Spleen (tissue), 11 donors: ENCODE results near the gene CNGA3. TPM values are rescaled to one million over a fixed set of nuclear protein-coding genes. Genes with fewer than 3 reads are reported as not detected.

Experiments used
- DNase-seq: peaks from one replicate; pipeline ENCODE4 v3.0.0-alpha.2; 2020
- H3K27ac ChIP-seq, 8 donors: fragments of 200-600 bp; sonication (generic) in 7 of 8; 1 replicate in 4 of 8; 2 replicates in 4 of 8; pipeline versions ENCODE4 v1.5.0 to v1.8.0; 2016 to 2021; ENCODE audit warnings: inconsistent platforms in 4 of 8, mild to moderate bottlenecking in 4 of 8, moderate library complexity in 1 of 8
- H3K27me3 ChIP-seq, 7 donors: fragments of 200-600 bp; sonication (generic) in 6 of 7; replicated peaks in 1 of 7; 1 replicate in 4 of 7; 2 replicates in 3 of 7; pipeline versions ENCODE4 v1.5.0 to v1.8.0; 2016 to 2021; ENCODE audit warnings: inconsistent platforms in 3 of 7, mild to moderate bottlenecking in 1 of 7
- H3K36me3 ChIP-seq, 6 donors: fragments of 200-600 bp; sonication (generic) in 5 of 6; 1 replicate in 4 of 6; 2 replicates in 2 of 6; pipeline versions ENCODE4 v1.5.0 to v1.8.0; 2016 to 2021; ENCODE audit warnings: inconsistent platforms in 2 of 6
- H3K4me1 ChIP-seq, 6 donors: fragments of 200-600 bp; sonication (generic) in 5 of 6; 1 replicate in 3 of 6; 2 replicates in 3 of 6; pipeline versions ENCODE4 v1.5.0 to v1.8.0; 2016 to 2021; ENCODE audit warnings: inconsistent platforms in 3 of 6
- H3K4me3 ChIP-seq, 8 donors: fragments of 200-600 bp; sonication (generic) in 7 of 8; 1 replicate in 4 of 8; 2 replicates in 4 of 8; pipeline versions ENCODE4 v1.5.0 to v1.8.0; 2016 to 2021; ENCODE audit warnings: inconsistent platforms in 4 of 8, mild to moderate bottlenecking in 4 of 8, moderate library complexity in 2 of 8
- H3K9me3 ChIP-seq, 8 donors: fragments of 200-600 bp; sonication (generic) in 7 of 8; 1 replicate in 4 of 8; 2 replicates in 4 of 8; pipeline versions ENCODE4 v1.5.0 to v1.8.0; 2016 to 2021; ENCODE audit warnings: inconsistent platforms in 4 of 8
- CTCF ChIP-seq, 11 experiments: fragments of 200-600 bp in 7 of 11; fragments of 450-650 bp in 4 of 11; sonication (generic) in 4 of 11; IDR thresholded peaks in 8 of 11; conservative IDR thresholded peaks in 3 of 11; 1 replicate in 7 of 11; 2 replicates in 4 of 11; pipeline versions ENCODE4 v1.4.0 to v1.8.0; 2016 to 2021; ENCODE audit warnings: antibody characterized with exemption in 11 of 11, inconsistent platforms in 4 of 11, mild to moderate bottlenecking in 1 of 11
- POLR2A ChIP-seq, 3 donors: fragments of 450-650 bp; IDR thresholded peaks; one replicate each; pipeline ENCODE4 v1.5.1; 2017; ENCODE audit warnings: antibody characterized with exemption in 3 of 3, mild to moderate bottlenecking in 1 of 3
- POLR2AphosphoS5 ChIP-seq, 3 donors: sonication (generic); formaldehyde crosslinking; IDR thresholded peaks; one replicate each; pipeline ENCODE4 v1.5.1; 2017; ENCODE audit warnings: antibody characterized with exemption in 3 of 3
- WGBS, 5 donors: extraction: QIAGEN DNeasy Blood & Tissue Kit in 3 of 5; methylation state at CpG; one replicate each; pipeline versions ENCODE4 v1.1.5 to v1.1.7; 2013 to 2018; 5-methylcytosine and 5-hydroxymethylcytosine counted together
- intact Hi-C: fragments of 100-400 bp; cut with DNase I; formaldehyde crosslinking; loops from one replicate; pipeline ENCODE4 v1.15.0; 2023; ENCODE audit warnings: low total_unique reads
- polyA plus RNA-seq, 3 donors: library from polyadenylated mRNA; stranded (reverse); fragments of 200-250 nt; gene quantifications; one replicate each; pipeline ENCODE4 v1.2.1, GENCODE V29; 2013
- total RNA-seq, 7 donors: library from RNA; depleted of rRNA in 3 of 7; stranded (reverse); fragments of >200 nt in 3 of 7; fragmentation: NEBNext Ultra II Directional in 4 of 7; extraction: Animal tissue kit (Norgen Biotek cat#: 25700) in 4 of 7; gene quantifications; one replicate each; pipeline versions ENCODE4 v1.1.0 to v1.2.1, GENCODE V29; 2016 to 2021
- donor health status: healthy with polysubstance abuse.
- donor health status: DM: no; HTN: no; CAD: no; lungs with moderate emphysema.
- donor health status: DM: no; HTN: no; CAD: no.
- donor health status: Bipolar disorder and iron deficiency.
- donor health status: healthy.
- donor health status: DM: no; HTN: no; CAD: no.
- donor health status: DM: yes; HTN: yes; CAD: no.

Gene CNGA3
- total and polyA plus RNA-seq, 10 donors = not detected

- no peak for DNase-seq
- Histone ChIP-seq H3K27me3 (peaks cover 0 to 15% (median 0%) of the 10 kb centered on the region in 7 donors), H3K36me3 (no peaks in the 10 kb centered on the region), H3K27ac (no peak overlapping the region), H3K4me1 (no peaks in the 10 kb centered on the region), H3K4me3 (no peak overlapping the region), H3K9me3 (peaks cover 0 to 9% (median 3%) of the 10 kb centered on the region in 8 donors)
- WGBS, 5 donors = 80 to 90% (median 84%) methylated on average over 3 of the region's 3 CpGs
- intact Hi-C loops = no loop called here
- no peak for TF ChIP-seq CTCF (IDR thresholded peaks at IDR 0.05 in 8 of 11, conservative IDR thresholded peaks at IDR 0.05 in 3 of 11)
- TF ChIP-seq POLR2A (IDR thresholded peaks at IDR 0.05) = no peak
- TF ChIP-seq POLR2AphosphoS5 (IDR thresholded peaks at IDR 0.05) = no peak
These were observed 11.0 kb upstream of the CNGA3 start for GRCh38 chr2:98335271-98335670.

DNA sequence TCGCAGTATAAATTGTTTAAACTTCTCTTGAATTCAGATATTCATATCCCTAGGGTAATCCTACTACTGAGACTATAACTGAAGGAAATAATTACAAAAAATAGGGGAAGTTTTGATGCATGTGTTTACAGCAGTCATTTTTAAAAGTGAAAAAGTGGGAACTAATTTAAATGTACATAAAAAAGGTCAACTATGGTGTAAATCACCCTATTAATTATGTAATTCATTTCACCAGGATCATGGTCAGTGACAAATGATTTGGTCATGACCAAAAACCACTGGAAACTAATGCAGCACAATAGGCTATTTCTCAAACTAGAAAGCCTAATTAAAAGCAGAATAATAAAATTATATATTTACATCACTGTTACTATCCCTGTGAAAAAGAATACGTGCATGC is 5.0 kb upstream of the CNGA3 start:
- no peak overlapping the region for H3K4me3 ChIP-seq
- peaks cover 1 to 3% (median 2%) of the 10 kb centered on the region in 6 donors for H3K4me1 ChIP-seq
- peaks cover 0 to 45% (median 9%) of the 10 kb centered on the region in 7 donors for H3K27me3 ChIP-seq
- peaks cover 0 to 9% (median 3%) of the 10 kb centered on the region in 8 donors for H3K9me3 ChIP-seq
- TF ChIP-seq POLR2A (IDR thresholded peaks at IDR 0.05) (no peak), POLR2AphosphoS5 (IDR thresholded peaks at IDR 0.05) (no peak), CTCF (IDR thresholded peaks at IDR 0.05 in 8 of 11, conservative IDR thresholded peaks at IDR 0.05 in 3 of 11) (no peak)
- 89 to 99% (median 95%) methylated on average over 2 of the region's 2 CpGs for WGBS, 5 donors
- intact Hi-C loops = no loop called here
- no peak overlapping the region for H3K27ac ChIP-seq
- DNase-seq = no peak
- no peaks in the 10 kb centered on the region for H3K36me3 ChIP-seq

DNA sequence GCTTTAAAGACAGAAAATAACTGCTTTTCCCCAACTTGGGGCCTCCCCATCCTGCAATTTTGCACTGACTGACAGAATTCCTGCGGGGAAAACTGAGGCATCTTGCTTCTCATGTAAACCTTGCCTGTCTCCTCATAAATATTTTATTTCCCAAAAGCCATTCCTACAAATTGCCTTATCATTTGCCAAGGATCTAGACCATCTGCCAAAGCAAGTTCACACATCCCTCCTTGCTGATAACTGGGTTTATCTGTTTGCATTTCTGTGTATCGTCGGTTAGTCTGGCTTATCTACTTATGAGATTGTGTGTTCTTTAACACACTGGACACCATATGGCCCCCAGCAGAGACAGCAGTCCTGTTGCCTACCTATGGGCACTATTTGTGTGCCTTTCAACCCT is 3.0 kb upstream of the CNGA3 start:
- 68 to 83% (median 79%) methylated on average over 3 of the region's 3 CpGs for WGBS, 5 donors
- H3K27ac ChIP-seq = no peak overlapping the region
- TF ChIP-seq CTCF (IDR thresholded peaks at IDR 0.05 in 8 of 11, conservative IDR thresholded peaks at IDR 0.05 in 3 of 11) (no peak), POLR2A (IDR thresholded peaks at IDR 0.05) (no peak), POLR2AphosphoS5 (IDR thresholded peaks at IDR 0.05) (no peak)
- peaks cover 7 to 65% (median 30%) of the 10 kb centered on the region in 7 donors for H3K27me3 ChIP-seq
- peaks cover 0 to 4% (median 2%) of the 10 kb centered on the region in 8 donors for H3K9me3 ChIP-seq
- intact Hi-C loops = no loop called here
- H3K36me3 ChIP-seq = no peaks in the 10 kb centered on the region
- peaks cover 8 to 22% (median 13%) of the 10 kb centered on the region in 6 donors for H3K4me1 ChIP-seq
- no peak for DNase-seq
- no peak overlapping the region for H3K4me3 ChIP-seq

DNA sequence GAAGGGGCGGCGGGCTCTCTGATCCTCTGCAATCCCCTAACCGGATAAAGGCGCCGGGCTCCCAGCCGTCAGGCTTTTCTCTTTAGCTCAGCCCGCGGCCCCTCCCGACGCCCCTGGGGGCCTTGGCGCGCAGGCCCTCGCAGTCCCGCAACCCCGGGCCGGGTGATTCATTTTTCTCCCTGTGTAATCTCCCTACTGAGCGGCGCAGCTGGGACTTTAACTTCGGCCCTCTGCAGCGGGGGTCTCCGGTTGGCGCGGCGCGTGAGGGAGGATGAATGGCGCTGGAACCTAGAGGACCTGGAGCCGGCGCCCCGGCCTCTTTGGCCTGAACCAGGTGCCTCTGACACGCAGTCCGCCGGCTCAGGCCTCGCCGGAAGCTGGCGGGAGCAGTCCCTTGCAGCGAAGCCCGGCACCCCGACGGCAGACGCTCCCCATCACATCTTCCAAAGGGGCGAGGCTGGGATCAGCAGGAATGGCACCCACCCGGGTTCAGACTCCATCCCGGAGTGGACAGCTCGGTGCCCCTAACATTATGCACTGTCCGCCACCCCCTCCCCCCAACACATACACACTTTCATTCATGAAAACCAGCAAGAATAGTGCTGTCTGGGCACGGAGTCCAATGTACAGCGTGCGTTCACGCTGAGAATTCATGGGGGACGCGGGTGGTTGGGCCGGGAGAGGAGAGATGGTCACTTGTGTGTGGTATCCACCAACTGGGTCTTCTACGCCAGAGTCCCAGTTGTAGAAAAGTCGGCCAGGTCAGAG is 1.2 kb downstream of the CNGA3 start:
- Histone ChIP-seq H3K27me3 (peaks cover 7 to 91% (median 39%) of the 10 kb centered on the region in 7 donors), H3K4me1 (peaks cover 8 to 22% (median 13%) of the 10 kb centered on the region in 6 donors), H3K4me3 (peak overlapping the region in 2 of 8 donors; percentile 7 to 47), H3K36me3 (no peaks in the 10 kb centered on the region), H3K9me3 (peaks cover 0 to 12% (median 4%) of the 10 kb centered on the region in 8 donors), H3K27ac (no peak overlapping the region)
- DNase-seq = no peak
- TF ChIP-seq POLR2A (IDR thresholded peaks at IDR 0.05) = no peak
- no peak for TF ChIP-seq POLR2AphosphoS5 (IDR thresholded peaks at IDR 0.05)
- TF ChIP-seq CTCF (IDR thresholded peaks at IDR 0.05 in 8 of 11, conservative IDR thresholded peaks at IDR 0.05 in 3 of 11) = no peak
- 8 to 13% (median 10%) methylated on average over 43 to 54 of the region's 54 CpGs for whole genome bisulfite sequencing, 5 donors
- intact Hi-C loops = no loop called here
